NCI-H345 treated with DMSO at 0.1 percent for 48 hours (cell line): ENCODE data around the gene ASB16.

ENCODE experiments used
- DNase-seq: peaks from one replicate; lab custom pipeline; 2025; ENCODE audit not compliant: unreplicated experiment; lab: John Stamatoyannopoulos, UW

Gene ASB16

GRCh38 chr17:44207319-44207718 lies 36.8 kb downstream of the ASB16 start:
- no peak for DNase-seq

DNA sequence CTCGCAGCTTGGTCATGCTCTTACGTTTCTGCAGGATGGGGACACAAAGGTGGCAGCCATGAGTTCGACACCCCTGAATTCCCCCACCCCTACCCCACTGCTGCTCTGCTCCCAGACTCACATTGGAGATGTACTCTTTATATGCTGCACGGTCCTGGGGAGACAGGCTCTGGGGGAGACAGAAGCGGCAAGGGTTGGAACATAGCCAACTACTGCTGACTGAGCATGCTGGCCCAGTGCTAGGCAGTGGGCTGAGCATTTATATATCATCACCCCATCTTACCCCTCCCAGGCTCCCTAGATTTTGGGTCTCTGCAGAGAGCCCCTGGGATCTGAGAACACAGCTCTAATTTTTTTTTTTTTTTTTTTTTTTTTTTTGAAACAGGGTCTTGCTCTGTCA lies 37.2 kb downstream of the ASB16 start:
- DNase-seq, result no peak

DNA sequence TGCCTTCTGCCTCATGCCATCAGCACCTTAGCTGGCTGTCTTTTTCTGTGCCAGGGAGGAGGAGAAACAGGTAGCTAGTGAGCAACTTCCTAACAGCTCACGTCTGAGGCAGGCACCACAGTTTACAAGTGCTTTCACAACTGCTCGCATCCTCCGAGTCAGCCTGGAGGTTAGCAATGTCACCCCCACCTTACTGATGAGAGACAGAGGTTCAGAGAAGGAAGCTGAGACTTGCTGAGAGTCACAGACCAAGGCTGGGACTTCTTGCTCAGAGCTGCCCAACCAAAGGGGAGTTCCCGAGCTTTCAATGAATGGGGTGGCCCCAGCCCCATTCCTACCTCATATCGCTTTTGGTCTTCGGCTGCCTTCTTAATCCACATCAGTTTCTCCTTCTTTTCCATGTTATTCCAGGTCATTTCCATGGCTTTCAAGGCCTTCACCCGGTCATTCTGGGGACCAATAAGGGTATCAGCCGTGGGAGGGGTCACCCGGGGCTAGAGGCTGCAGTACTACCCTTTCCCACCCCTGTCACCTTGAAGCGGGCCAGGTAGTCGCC lies 39.4 kb downstream of the ASB16 start:
- DNase-seq, result no peak

DNA sequence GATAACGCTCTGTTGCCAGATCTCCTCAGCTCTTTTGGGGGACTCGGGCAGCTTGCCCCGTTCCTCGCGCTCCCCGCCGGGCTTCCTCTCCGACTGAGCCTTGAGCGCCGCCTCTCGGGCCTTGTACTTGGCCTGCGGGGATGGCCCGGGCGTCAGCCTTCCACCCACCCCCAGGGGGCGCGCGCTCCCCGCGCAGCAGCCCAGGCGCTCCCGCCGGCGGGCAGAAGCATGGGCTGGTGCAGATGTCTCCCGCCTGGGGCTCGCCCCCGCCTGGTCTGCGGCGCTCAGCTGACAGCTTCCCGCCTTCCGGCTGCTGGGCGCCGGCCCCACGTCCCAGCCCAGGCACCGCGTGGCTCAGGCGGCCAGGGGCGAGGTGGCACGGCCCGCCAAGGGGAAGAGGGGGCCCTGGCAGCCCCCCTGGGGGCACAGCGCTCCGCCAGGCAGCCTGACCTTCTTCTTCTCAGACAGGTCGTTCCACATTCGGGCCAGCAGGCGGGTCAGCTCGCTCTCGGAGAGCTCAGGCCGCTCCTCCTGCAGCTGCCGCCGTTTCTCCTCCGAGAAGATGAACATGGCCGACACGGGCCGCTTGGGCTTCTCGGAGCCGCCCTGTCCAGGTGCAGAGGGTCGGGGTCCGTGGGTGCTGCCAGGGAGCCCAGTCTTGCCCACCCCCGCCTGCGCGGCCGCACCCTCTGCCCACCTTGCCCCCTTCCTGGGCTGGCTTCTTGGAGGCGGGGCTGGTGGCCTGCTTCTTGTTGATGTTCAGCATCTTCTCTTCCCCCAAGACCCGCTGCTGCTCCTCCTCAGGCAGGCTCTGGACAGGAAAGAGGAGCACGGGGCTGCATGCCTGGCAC lies 40.1 kb downstream of the ASB16 start:
- DNase-seq, result no peak

GRCh38 chr17:44211281-44212265 lies 41.1 kb downstream of the ASB16 start:
- no peak for DNase-seq

GRCh38 chr17:44212507-44213402 lies 42.3 kb downstream of the ASB16 start:
- DNase-seq, result no peak

GRCh38 chr17:44213403-44214229 lies 43.1 kb downstream of the ASB16 start:
- DNase-seq, result no peak

- DNase-seq, result no peak
Observed at GRCh38 chr17:44214230-44214494, 43.7 kb downstream of the ASB16 start.

DNA sequence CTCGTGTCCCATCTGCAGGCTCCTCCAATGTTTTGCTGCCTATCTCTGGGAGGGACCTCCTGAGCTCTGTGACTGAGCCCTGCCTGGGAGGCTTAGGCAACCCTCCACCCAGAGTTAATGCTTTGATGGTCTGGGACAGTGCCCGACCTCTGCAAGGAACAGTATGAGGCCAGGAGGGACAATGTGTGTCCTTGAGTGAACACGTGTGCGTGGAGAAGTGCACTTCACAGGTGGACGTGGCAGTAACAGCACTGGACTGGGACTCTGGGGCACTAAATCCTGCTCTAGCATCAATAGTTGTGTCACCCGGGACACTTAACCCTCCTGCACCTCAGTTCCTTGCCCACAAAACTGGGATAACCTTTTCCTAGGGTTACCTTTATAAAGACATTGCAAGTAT lies 44.4 kb downstream of the ASB16 start:
- no peak for DNase-seq

- DNase-seq, result no peak
Observed at GRCh38 chr17:44216173-44216572, 45.7 kb downstream of the ASB16 start.

DNA sequence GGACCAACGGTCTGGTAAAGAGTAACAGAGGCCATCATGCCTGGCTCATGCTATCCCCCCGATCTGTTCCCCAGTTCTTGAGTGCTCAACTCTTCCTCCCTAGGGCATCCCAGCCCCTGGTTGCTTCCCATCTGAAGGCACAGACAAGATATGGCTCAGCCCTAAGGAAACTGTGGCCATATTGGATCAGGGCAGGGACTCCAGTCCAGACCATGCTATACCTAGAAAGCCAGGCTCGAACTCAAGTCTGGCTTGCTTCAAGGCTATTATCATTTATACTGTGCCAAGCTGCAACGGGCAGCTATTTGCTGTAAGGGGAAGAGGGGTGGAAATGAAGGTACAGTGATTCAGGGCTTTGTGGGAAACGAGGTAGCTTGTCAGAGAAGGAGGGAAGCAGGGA lies 46.2 kb downstream of the ASB16 start:
- no peak for DNase-seq

- DNase-seq, result no peak
Observed at GRCh38 chr17:44217738-44218343, 47.3 kb downstream of the ASB16 start.

DNA sequence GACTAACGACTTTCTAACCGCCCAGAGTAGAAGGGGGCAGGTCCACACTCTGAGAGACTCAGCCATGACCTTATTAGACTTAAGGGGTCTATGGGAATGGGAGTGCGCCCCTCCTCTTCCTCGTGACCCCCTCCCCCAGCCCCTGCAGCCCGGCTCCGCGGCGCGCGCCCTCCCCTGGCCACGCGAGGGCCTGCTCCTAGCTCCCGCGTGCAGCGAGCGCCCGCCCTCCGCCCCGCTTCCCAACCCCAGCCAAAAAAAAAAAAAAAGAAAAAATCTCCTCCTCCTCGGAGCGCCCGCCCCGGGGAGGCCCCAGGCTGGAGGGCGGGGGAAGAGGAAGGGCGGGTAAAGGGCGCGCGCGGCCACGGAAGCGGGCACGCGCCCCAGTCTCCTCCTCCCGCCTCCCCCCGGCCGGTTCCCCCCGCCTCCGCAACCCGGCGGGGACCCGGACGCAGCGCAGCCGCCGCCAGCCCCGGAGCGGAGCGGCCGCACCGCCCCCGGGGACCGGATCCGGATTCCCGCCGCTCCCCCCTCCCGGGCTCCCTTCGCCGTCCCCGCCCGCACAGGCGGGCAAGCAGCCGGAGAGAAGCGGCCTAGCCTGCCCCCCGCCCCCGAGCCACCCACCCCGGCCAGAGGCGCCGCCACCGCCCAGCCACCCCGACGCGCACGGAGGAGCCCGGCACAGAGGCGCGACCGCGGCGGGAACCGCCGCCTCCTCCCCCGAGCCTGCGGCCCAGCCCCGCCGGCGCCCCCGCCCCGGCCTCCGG lies 48.0 kb downstream of the ASB16 start:
- DNase-seq, result peak; percentile 59

DNA sequence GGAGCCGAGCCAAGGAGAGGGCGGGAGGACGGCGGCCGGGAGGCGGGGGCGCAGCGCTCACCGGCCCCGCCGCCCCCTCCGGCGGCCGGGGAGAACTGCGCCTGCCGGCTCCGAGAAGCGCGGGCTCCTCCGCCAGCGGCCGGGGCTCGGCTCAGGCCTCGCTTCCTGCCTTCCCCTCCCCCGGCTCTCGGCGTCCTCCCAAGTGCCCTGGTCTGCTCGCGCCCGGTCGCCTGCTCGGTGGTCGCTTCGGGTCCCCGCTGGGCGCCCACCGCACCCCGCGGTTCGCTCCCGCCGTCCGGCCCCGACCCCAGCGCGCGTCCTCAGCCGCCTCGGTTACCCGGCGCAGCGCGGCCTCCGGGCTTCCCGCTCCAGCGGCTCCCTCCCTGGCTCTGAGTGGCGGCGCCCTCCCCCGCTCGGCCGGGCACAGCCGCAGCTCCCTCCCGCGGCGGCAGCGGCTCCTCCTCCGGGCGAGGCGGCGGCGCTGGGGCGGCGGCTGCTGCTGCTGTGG lies 48.7 kb downstream of the ASB16 start:
- DNase-seq, result no peak

DNA sequence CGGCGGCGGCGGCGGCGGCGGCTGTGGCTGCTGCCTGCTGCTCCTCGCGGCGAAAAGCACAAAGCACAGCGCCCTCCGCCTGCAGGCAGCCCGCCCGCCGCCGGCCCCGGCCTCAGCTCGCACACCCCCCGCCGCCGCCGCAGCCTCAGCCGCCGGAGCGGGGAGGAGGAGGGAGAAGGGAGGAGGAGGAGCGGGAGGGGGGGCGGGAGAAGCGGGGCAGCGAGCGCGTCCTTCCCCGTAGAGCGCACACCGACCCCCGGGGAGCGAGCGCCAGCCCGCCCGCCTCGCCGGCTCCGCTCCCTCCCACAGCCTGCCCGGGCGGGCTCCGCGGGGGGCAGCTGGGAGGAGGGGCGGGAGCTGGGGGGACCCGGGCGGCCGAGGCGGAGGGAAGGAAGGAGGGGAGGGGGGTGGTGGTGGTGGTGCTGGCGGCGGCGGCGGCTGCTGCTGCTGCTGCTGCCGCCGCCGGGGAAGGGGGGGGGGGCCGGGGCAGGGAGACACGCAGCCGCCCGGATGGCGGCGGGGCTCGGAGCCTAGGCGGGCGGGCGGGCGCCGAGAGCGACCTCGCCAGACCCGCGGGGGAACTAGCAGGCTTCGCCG lies 49.2 kb downstream of the ASB16 start, which contains the start of gene UBTF:
TSS of gene UBTF (minus strand) at position 60 of the 597 bp plus-strand sequence. CDS start 1,446 bp downstream, outside the sequence.
- DNase-seq, result peak; percentile 50

DNA sequence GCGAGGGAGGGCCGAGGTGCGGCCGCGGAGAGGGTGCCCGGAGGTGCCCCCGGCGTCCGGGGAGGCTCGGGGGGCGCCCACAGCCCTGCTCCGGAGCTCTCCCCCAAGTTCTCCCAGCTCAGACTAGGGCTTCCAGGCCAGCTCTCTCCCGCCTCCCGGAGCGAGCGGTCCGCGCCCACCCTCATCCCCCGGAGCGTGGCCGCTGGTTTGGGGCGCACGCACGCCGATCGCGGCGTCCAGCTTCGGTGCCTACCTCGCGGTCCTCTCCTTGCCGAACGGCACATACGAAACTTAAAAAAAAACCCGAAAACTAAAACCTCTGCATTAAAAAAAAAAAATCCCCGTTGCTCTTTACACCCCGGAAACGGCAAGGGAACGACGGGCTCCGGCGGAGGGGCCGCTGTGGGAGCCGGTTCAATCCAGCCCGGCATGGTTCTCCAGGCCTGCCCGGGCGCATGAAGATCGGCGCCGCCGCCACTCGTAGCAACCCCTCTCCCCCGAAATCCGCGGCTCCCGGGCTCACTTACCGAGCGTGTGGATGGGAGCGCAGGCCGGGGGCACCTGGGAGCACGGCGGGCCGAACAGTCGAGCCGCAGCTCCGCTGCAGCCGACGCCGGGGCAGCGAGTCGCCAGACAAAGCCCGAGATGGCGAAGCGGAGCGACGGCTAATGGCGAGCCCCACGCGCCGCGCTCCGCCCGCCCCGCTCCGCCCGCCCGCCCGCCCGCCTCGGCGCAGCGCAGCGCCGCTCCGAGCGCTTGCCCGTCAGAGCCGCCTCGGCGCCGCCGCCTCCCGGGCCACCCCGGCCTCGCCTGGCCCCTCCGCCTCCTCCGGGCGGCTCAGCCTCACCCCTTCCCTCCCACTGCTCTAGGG lies 49.9 kb downstream of the ASB16 start:
- peak; percentile 13 for DNase-seq
